Astrocyte of the spinal cord (primary cell): Measurements from ENCODE around the gene SIRT4.
A peak's percentile ranks its signal among the peaks of the same experiment; 100 is the strongest.

Experiments
- DNase-seq: peaks from one replicate; pipeline ENCODE4 v3.0.0; 2011; ENCODE audit warnings: low read depth, low spot score
- H3K4me3 ChIP-seq: 2 replicates; pipeline ENCODE4 v1.5.1; 2011; ENCODE audit warnings: low read depth, mild to moderate bottlenecking, low read length, moderate library complexity
- in situ Hi-C: cut with HindIII; loops from 2 replicates; pipeline ENCODE4 v1.10.0; 2017; ENCODE audit warnings: low sequenced_read_pairs
- TF ChIP-seq, protein P1 (sequence below): IDR thresholded peaks from 2 replicates; pipeline ENCODE4 v1.5.1; 2012; ENCODE audit warnings: low read depth, mild to moderate bottlenecking, low read length, inconsistent platforms

The SIRT4 gene

DNA sequence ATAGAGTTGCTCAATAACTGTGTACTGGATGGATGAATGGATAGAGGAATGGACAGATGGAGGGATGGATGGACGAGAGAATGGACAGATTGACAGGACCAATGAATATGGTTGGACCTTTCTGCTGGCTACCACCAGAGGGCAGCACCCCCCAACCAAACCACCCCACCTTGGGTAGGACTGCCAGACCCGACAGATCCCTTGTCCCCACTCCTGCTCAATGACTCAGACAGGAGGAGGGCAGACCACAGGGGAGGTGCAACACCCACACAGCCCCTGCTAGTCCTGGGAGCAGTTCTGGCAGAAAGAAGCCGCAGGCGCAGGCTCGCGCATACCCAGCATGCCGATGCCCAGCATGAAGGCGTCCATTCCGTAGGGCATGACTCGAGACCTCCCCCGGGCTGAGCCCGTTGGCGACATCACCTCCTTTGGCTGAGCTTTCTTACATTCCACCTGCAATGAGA is 54.5 kb downstream of the SIRT4 start:
- TF ChIP-seq, protein P1, sequence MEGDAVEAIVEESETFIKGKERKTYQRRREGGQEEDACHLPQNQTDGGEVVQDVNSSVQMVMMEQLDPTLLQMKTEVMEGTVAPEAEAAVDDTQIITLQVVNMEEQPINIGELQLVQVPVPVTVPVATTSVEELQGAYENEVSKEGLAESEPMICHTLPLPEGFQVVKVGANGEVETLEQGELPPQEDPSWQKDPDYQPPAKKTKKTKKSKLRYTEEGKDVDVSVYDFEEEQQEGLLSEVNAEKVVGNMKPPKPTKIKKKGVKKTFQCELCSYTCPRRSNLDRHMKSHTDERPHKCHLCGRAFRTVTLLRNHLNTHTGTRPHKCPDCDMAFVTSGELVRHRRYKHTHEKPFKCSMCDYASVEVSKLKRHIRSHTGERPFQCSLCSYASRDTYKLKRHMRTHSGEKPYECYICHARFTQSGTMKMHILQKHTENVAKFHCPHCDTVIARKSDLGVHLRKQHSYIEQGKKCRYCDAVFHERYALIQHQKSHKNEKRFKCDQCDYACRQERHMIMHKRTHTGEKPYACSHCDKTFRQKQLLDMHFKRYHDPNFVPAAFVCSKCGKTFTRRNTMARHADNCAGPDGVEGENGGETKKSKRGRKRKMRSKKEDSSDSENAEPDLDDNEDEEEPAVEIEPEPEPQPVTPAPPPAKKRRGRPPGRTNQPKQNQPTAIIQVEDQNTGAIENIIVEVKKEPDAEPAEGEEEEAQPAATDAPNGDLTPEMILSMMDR: peak; percentile 91
- in situ Hi-C loops: no loop called here
- DNase-seq: peak; percentile 87
- H3K4me3 ChIP-seq: no peak overlapping the region

DNA sequence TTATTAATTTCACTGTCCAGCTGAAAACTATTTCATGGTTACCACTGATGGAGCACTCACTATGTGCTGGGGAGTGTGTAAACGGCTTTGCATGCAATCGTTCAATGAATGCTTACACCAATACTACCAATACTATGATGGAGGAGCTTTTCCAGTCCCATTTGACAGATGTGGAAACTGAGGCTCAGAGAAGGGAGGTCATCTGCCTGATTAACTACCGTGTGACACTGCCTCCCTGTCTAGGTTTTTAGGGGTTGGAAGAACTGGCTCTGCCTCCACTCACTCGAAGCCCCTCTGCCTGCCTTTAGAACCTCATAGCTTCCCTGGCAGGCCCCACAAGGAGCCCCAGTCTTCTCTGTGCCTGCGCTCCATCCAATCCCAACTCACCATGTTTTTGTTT is 55.0 kb downstream of the SIRT4 start:
- no peak for DNase-seq
- in situ Hi-C loops: no loop called here
- TF ChIP-seq, protein P1: no peak
- H3K4me3 ChIP-seq: no peak overlapping the region

DNA sequence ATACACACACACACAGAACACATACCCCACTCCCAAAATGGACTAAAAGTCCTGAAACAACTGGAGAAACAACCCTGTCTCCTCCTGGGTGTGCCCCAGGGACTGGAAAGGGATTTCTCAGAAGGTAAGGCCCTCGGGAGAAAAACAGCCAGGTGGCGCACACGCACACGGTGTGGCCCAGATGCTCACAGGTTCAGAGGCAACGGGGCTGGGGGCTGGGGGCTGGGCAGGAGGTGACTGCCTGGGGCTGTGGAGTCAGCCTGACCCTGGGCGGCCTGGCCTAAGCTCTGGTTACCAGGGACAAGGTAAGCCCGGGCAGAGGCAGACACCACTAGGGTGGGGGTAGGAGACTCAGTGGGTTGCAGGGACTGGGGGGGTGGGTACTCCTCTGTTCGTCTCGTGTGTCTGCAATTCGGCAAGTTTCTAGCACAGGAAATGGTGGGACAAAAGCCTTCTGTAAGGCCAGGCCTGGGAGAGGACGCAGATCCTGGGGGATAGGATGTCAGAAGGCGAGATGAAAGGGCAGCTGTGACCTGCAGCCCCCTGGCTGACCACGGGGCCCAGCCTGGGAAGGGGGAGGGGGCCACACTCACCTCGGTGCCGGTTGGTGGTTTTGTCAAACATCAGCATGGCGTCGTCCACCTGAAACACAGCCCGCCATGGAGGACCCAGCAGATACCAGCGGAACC is 56.4 kb downstream of the SIRT4 start:
- in situ Hi-C loops: no loop called here
- TF ChIP-seq, protein P1: no peak

DNA sequence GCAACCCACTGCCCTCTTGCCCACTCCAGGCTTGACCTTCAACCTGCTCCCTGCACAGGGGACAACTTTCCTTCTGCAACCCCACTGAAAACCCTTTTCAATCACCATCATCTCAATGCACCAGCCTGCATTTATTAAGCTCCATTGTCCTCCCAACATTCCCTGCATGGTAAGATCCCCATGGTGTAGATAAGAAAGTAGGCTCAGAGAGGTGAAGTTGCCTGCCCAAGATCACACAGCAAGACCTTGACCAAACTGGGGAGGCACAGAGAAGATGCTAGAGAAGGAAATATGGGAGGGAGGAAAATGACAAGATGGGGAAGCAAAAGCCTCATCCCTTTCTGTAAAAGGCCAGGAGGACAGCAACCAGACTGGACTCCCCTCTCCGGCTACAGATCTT is 57.0 kb downstream of the SIRT4 start:
- TF ChIP-seq, protein P1: no peak
- in situ Hi-C loops: no loop called here
- H3K4me3 ChIP-seq: no peak overlapping the region
- no peak for DNase-seq

More for the DNA sequence above, 56.4 kb downstream of the SIRT4 start:
- no peak overlapping the region for H3K4me3 ChIP-seq
- no peak for DNase-seq

DNA sequence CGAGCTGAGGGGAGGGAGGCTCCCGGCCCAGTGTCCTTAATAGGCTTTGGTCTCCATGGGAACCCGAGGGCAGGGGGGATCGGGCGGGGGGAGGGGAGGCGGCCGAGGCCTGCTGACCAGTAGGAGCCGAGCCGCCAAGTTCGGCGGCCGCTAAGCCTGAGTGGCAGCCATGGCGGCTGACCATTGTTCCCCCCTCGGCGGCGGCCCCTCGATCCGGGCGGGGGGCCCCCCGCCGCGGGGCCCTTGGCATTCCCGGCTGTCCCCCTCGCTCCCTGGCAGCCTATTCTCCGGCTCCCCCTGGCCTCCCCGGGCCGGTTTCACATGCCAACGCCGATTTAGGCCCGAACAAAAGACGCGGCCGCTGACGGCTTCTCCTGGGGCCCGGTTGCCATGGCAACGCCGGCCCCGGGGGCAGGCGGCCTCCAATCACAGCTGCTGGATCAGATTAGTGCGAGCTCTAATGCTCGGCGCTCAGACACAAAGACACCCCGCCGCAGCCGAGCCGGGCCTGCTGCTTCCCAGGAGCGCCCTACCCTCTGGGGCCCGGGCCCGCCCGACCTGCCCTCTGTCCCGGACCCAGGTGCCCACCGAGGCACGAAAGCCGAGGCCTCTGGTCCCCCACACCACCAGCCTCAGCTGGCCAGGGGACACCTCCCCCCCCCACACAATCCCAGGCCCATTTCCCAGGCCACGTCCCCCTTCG is 59.5 kb downstream of the SIRT4 start:
- TF ChIP-seq, protein P1: no peak
- peak; percentile 82 for DNase-seq
- H3K4me3 ChIP-seq: peak overlapping the region; percentile 21

More for the DNA sequence above, 59.5 kb downstream of the SIRT4 start:
- in situ Hi-C loops: no loop called here
